Sigmoid colon (tissue), 7 donors: ENCODE measurements around the gene USP12. TPM values are rescaled to one million over a fixed set of nuclear protein-coding genes. Genes with fewer than 3 reads are reported as not detected.
"Not testable (repeated sequence)": the region's sequence is repeated elsewhere in the genome, so short reads cannot be mapped to it uniquely, and the experiment has no call there.

ENCODE experiments used
- DNase-seq: peaks from one replicate; pipeline ENCODE4 v3.0.0-alpha.2; 2019
- H3K27ac ChIP-seq, 4 donors: fragments of 200-600 bp; sonication (generic); one replicate each; pipeline ENCODE4 v1.5.1; 2016 to 2019; ENCODE audit warnings: mild to moderate bottlenecking in 1 of 4
- H3K27me3 ChIP-seq, 3 donors: fragments of 200-600 bp; sonication (generic); one replicate each; pipeline ENCODE4 v1.5.1; 2019; ENCODE audit warnings: mild to moderate bottlenecking in 1 of 3
- H3K36me3 ChIP-seq, 4 donors: fragments of 200-600 bp; sonication (generic); one replicate each; pipeline ENCODE4 v1.5.1; 2016 to 2019
- H3K4me1 ChIP-seq, 4 donors: fragments of 200-600 bp; sonication (generic); one replicate each; pipeline ENCODE4 v1.5.1; 2017 to 2019
- H3K4me3 ChIP-seq, 4 donors: fragments of 200-600 bp; sonication (generic); one replicate each; pipeline ENCODE4 v1.5.1; 2017 to 2019; ENCODE audit warnings: mild to moderate bottlenecking in 2 of 4, moderate library complexity in 1 of 4
- H3K9me3 ChIP-seq, 4 donors: fragments of 200-600 bp in 3 of 4; sonication (generic) in 3 of 4; one replicate each; pipeline versions ENCODE4 v1.5.1 to v1.6.1; 2013 to 2019
- CTCF ChIP-seq, 4 experiments: fragments of 450-650 bp in 3 of 4; fragments of 200-600 bp in 1 of 4; IDR thresholded peaks; one replicate each; pipeline ENCODE4 v1.5.1; 2016 to 2019; ENCODE audit warnings: antibody characterized with exemption in 4 of 4, mild to moderate bottlenecking in 3 of 4, moderate library complexity in 2 of 4
- EP300 ChIP-seq, 4 donors: sonication (generic); formaldehyde crosslinking; IDR thresholded peaks; one replicate each; pipeline ENCODE4 v1.6.1; 2017; ENCODE audit warnings: antibody characterized with exemption in 4 of 4
- POLR2A ChIP-seq, 2 donors: fragments of 450-650 bp; IDR thresholded peaks; one replicate each; pipeline ENCODE4 v1.6.1; 2016; ENCODE audit warnings: antibody characterized with exemption in 2 of 2, mild to moderate bottlenecking in 2 of 2, moderate library complexity in 2 of 2
- POLR2AphosphoS5 ChIP-seq, 4 donors: sonication (generic); formaldehyde crosslinking; IDR thresholded peaks; one replicate each; pipeline ENCODE4 v1.6.1; 2017; ENCODE audit warnings: antibody characterized with exemption in 4 of 4
- WGBS, 2 donors: extraction: QIAGEN DNeasy Blood & Tissue Kit; methylation state at CpG; one replicate each; pipeline ENCODE4 v1.1.7; 2013; 5-methylcytosine and 5-hydroxymethylcytosine counted together
- intact Hi-C: fragments of 100-400 bp; cut with DNase I; formaldehyde crosslinking; loops from one replicate; pipeline ENCODE4 v1.15.1; 2023
- polyA plus RNA-seq, 3 donors: library from polyadenylated mRNA; stranded (reverse); fragments of 200-250 nt; gene quantifications; one replicate each; pipeline ENCODE4 v1.2.3, GENCODE V29; 2013
- total RNA-seq, 4 donors: library from RNA; depleted of rRNA; stranded (reverse); fragments of >200 nt; gene quantifications; one replicate each; pipeline ENCODE4 v1.1.0, GENCODE V29; 2016
- donor health status: healthy with polysubstance abuse.
- donor health status: Bipolar disorder and iron deficiency.
- donor health status: healthy.

Gene USP12
- total and polyA plus RNA-seq, 7 donors = 20.3 to 91.3 (median 69.5) TPM

- Histone ChIP-seq H3K27ac (peak overlapping the region; percentile 5 to 64 (median 26)), H3K27me3 (no peaks in the 10 kb centered on the region), H3K4me3 (no peak overlapping the region), H3K9me3 (no peaks in the 10 kb centered on the region), H3K36me3 (peaks cover 0 to 36% (median 0%) of the 10 kb centered on the region in 4 donors), H3K4me1 (peaks cover 0 to 51% (median 38%) of the 10 kb centered on the region in 4 donors)
- WGBS, 2 donors = 82 to 93% methylated on average over 3 of the region's 3 CpGs
- TF ChIP-seq CTCF (IDR thresholded peaks at IDR 0.05) (no peak), EP300 (IDR thresholded peaks at IDR 0.05) (no peak), POLR2AphosphoS5 (IDR thresholded peaks at IDR 0.05) (no peak)
- intact Hi-C loops = no loop called here
- no peak for DNase-seq
Observed at GRCh38 chr13:27079421-27079958, 92.1 kb downstream of the USP12 start.

- 86 to 98% methylated on average over 1 of the region's 1 CpG for WGBS, 2 donors
- Histone ChIP-seq H3K9me3 (no peaks in the 10 kb centered on the region), H3K27me3 (no peaks in the 10 kb centered on the region), H3K27ac (no peak overlapping the region), H3K4me1 (peaks cover 0 to 65% (median 49%) of the 10 kb centered on the region in 4 donors), H3K4me3 (no peak overlapping the region), H3K36me3 (peaks cover 0 to 42% (median 2%) of the 10 kb centered on the region in 4 donors)
- TF ChIP-seq CTCF (IDR thresholded peaks at IDR 0.05) = no peak
- TF ChIP-seq POLR2AphosphoS5 (IDR thresholded peaks at IDR 0.05) = no peak
- TF ChIP-seq EP300 (IDR thresholded peaks at IDR 0.05) = no peak
- no peak for TF ChIP-seq POLR2A (IDR thresholded peaks at IDR 0.05)
- intact Hi-C loops = no loop called here
- no peak for DNase-seq
Observed at GRCh38 chr13:27077451-27077850, 94.2 kb downstream of the USP12 start.

GRCh38 chr13:27076421-27076820 is 95.2 kb downstream of the USP12 start:
- Histone ChIP-seq H3K36me3 (peaks cover 0 to 34% (median 2%) of the 10 kb centered on the region in 4 donors), H3K27me3 (no peaks in the 10 kb centered on the region), H3K4me3 (no peak overlapping the region), H3K9me3 (no peaks in the 10 kb centered on the region), H3K27ac (peak overlapping the region in 2 of 4 donors; percentile 4 to 32), H3K4me1 (peaks cover 0 to 65% (median 49%) of the 10 kb centered on the region in 4 donors)
- intact Hi-C loops = no loop called here
- TF ChIP-seq POLR2A (IDR thresholded peaks at IDR 0.05) (no peak), EP300 (IDR thresholded peaks at IDR 0.05) (no peak), CTCF (IDR thresholded peaks at IDR 0.05) (no peak), POLR2AphosphoS5 (IDR thresholded peaks at IDR 0.05) (no peak)
- no peak for DNase-seq

GRCh38 chr13:27073186-27073585 is 98.4 kb downstream of the USP12 start:
- peaks cover 0 to 45% (median 4%) of the 10 kb centered on the region in 4 donors for H3K36me3 ChIP-seq
- no peaks in the 10 kb centered on the region for H3K27me3 ChIP-seq
- 92 to 96% methylated on average over 1 of the region's 1 CpG for WGBS, 2 donors
- H3K4me1 ChIP-seq = peaks cover 0 to 45% (median 34%) of the 10 kb centered on the region in 4 donors
- TF ChIP-seq EP300 (IDR thresholded peaks at IDR 0.05) = no peak
- no peak for TF ChIP-seq CTCF (IDR thresholded peaks at IDR 0.05)
- TF ChIP-seq POLR2A (IDR thresholded peaks at IDR 0.05) = no peak
- TF ChIP-seq POLR2AphosphoS5 (IDR thresholded peaks at IDR 0.05) = no peak
- DNase-seq = no peak
- peak overlapping the region in 1 of 4 donors; percentile 6 for H3K27ac ChIP-seq
- no peak overlapping the region for H3K4me3 ChIP-seq
- intact Hi-C loops = no loop called here
- H3K9me3 ChIP-seq = no peaks in the 10 kb centered on the region

GRCh38 chr13:27066123-27066522 is 105.5 kb downstream of the USP12 start:
- H3K27me3 ChIP-seq, intact Hi-C loops, H3K27ac ChIP-seq, DNase-seq, H3K4me1 ChIP-seq, H3K4me3 ChIP-seq, H3K9me3 ChIP-seq: not testable (repeated sequence)
- H3K36me3 ChIP-seq = peaks cover 0 to 42% (median 2%) of the 10 kb centered on the region in 4 donors
- WGBS, 2 donors = 94 to 98% methylated on average over 1 of the region's 1 CpG
